ENCODE results near the gene EIF5A2. TPM values are rescaled to one million over a fixed set of nuclear protein-coding genes. Genes with fewer than 3 reads are reported as not detected.
"Not testable (repeated sequence)": the region's sequence is repeated elsewhere in the genome, so short reads cannot be mapped to it uniquely, and the experiment has no call there.

EIF5A2 gene
- total and polyA plus RNA-seq, 2 donors (not counting 1 experiment from before 2014, with no cell fraction given) = 1.7 to 4.1 TPM

- TF ChIP-seq EZH2 (IDR thresholded peaks at IDR 0.05; ENCODE audit: borderline replicate concordance, insufficient read depth, low read depth, low read length, poor library complexity, severe bottlenecking) = no peak
- no peaks in the 10 kb centered on the region for H3K79me2 ChIP-seq (ENCODE audit: control insufficient read depth, insufficient read depth, low read length)
- H3K27me3 ChIP-seq (replicated peaks in 1 of 4; ENCODE audit: control extremely low read depth in 1 of 4, control insufficient read depth in 3 of 4, insufficient read depth in 4 of 4, low read length in 3 of 4) = no peaks in the 10 kb centered on the region
- ATAC-seq (ENCODE audit: low read depth) (no peak), DNase-seq (no peak)
- POLR2A ChIA-PET = no interaction called here
- no peak overlapping the region for H3K4me3 Mint-ChIP-seq
- CTCF ChIA-PET = no interaction called here
- H3K27ac ChIP-seq (ENCODE audit: low read length in 2 of 2) = no peak overlapping the region
- intact Hi-C loops (cut with micrococcal nuclease) = no loop called here
- H3K36me3 ChIP-seq (replicated peaks in 1 of 2; ENCODE audit: control extremely low read depth in 1 of 2, control insufficient read depth in 1 of 2, extremely low read depth in 1 of 2, insufficient read depth in 2 of 2, low read length in 1 of 2) = no peaks in the 10 kb centered on the region
- H3K27ac Mint-ChIP-seq = no peak overlapping the region
- H3K4me2 ChIP-seq (replicated peaks; ENCODE audit: low read depth, low read length, poor library complexity, severe bottlenecking) = no peak overlapping the region
- H3K27me3 Mint-ChIP-seq = peaks cover 14% of the 10 kb centered on the region
- peaks cover 4% of the 10 kb centered on the region for H3K9me3 Mint-ChIP-seq (ENCODE audit: insufficient read depth)
- no peaks in the 10 kb centered on the region for H4K20me1 ChIP-seq (ENCODE audit: control insufficient read depth, insufficient read depth, low read length, poor library complexity, severe bottlenecking)
- no peak overlapping the region for H2AFZ ChIP-seq (ENCODE audit: insufficient read depth, low read depth, low read length, poor library complexity, severe bottlenecking)
- no peak overlapping the region for H3K4me3 ChIP-seq (ENCODE audit: control extremely low read depth in 1 of 5, extremely low read depth in 1 of 5, insufficient read depth in 1 of 5, low read depth in 2 of 5, low read length in 4 of 5)
- no peaks in the 10 kb centered on the region for H3K4me1 ChIP-seq (ENCODE audit: control insufficient read depth in 2 of 2, insufficient read depth in 2 of 2, low read length in 2 of 2)
- H3K9ac ChIP-seq (ENCODE audit: low read length) = no peak overlapping the region
- peaks cover 2 to 17% (median 10%) of the 10 kb centered on the region in 3 donors for H3K9me3 ChIP-seq (ENCODE audit: control extremely low read depth in 1 of 3, control insufficient read depth in 2 of 3, insufficient read depth in 1 of 3, low read length in 2 of 3)
- H3K4me1 Mint-ChIP-seq = no peaks in the 10 kb centered on the region
These were observed 33.6 kb upstream of the EIF5A2 start for GRCh38 chr3:170942011-170942410.

- H3K36me3 ChIP-seq (replicated peaks in 1 of 2; ENCODE audit: control extremely low read depth in 1 of 2, control insufficient read depth in 1 of 2, extremely low read depth in 1 of 2, insufficient read depth in 2 of 2, low read length in 1 of 2) = no peaks in the 10 kb centered on the region
- Mint-ChIP-seq H3K27ac (no peak overlapping the region), H3K9me3 (ENCODE audit: insufficient read depth) (peaks cover 4% of the 10 kb centered on the region), H3K4me1 (no peaks in the 10 kb centered on the region), H3K4me3 (no peak overlapping the region), H3K27me3 (peaks cover 14% of the 10 kb centered on the region)
- no peaks in the 10 kb centered on the region for H3K4me1 ChIP-seq (ENCODE audit: control insufficient read depth in 2 of 2, insufficient read depth in 2 of 2, low read length in 2 of 2)
- ATAC-seq (ENCODE audit: low read depth) (no peak), DNase-seq (no peak)
- H3K27ac ChIP-seq (ENCODE audit: low read length in 2 of 2) = no peak overlapping the region
- H4K20me1 ChIP-seq (ENCODE audit: control insufficient read depth, insufficient read depth, low read length, poor library complexity, severe bottlenecking) = no peaks in the 10 kb centered on the region
- ChIA-PET CTCF (no interaction called here), POLR2A (no interaction called here)
- no peak overlapping the region for H3K4me2 ChIP-seq (replicated peaks; ENCODE audit: low read depth, low read length, poor library complexity, severe bottlenecking)
- WGBS (ENCODE audit: insufficient coverage) = no CpG with 5 or more reads among the region's 1 CpG
- TF ChIP-seq, protein P1, sequence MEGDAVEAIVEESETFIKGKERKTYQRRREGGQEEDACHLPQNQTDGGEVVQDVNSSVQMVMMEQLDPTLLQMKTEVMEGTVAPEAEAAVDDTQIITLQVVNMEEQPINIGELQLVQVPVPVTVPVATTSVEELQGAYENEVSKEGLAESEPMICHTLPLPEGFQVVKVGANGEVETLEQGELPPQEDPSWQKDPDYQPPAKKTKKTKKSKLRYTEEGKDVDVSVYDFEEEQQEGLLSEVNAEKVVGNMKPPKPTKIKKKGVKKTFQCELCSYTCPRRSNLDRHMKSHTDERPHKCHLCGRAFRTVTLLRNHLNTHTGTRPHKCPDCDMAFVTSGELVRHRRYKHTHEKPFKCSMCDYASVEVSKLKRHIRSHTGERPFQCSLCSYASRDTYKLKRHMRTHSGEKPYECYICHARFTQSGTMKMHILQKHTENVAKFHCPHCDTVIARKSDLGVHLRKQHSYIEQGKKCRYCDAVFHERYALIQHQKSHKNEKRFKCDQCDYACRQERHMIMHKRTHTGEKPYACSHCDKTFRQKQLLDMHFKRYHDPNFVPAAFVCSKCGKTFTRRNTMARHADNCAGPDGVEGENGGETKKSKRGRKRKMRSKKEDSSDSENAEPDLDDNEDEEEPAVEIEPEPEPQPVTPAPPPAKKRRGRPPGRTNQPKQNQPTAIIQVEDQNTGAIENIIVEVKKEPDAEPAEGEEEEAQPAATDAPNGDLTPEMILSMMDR (IDR thresholded peaks at IDR 0.05) = no peak
- TF ChIP-seq EZH2 (IDR thresholded peaks at IDR 0.05; ENCODE audit: borderline replicate concordance, insufficient read depth, low read depth, low read length, poor library complexity, severe bottlenecking) = no peak
- intact Hi-C loops (cut with micrococcal nuclease) = no loop called here
- H2AFZ ChIP-seq (ENCODE audit: insufficient read depth, low read depth, low read length, poor library complexity, severe bottlenecking) = no peak overlapping the region
- H3K27me3 ChIP-seq (replicated peaks in 1 of 4; ENCODE audit: control extremely low read depth in 1 of 4, control insufficient read depth in 3 of 4, insufficient read depth in 4 of 4, low read length in 3 of 4) = no peaks in the 10 kb centered on the region
- H3K9ac ChIP-seq (ENCODE audit: low read length) = no peak overlapping the region
- no peak overlapping the region for H3K4me3 ChIP-seq (ENCODE audit: control extremely low read depth in 1 of 5, extremely low read depth in 1 of 5, insufficient read depth in 1 of 5, low read depth in 2 of 5, low read length in 4 of 5)
- H3K79me2 ChIP-seq (ENCODE audit: control insufficient read depth, insufficient read depth, low read length) = no peaks in the 10 kb centered on the region
- H3K9me3 ChIP-seq (ENCODE audit: control extremely low read depth in 1 of 3, control insufficient read depth in 2 of 3, insufficient read depth in 1 of 3, low read length in 2 of 3) = peaks cover 2 to 14% (median 10%) of the 10 kb centered on the region in 3 donors
These were observed 33.1 kb upstream of the EIF5A2 start for GRCh38 chr3:170941551-170941950.

- H3K4me1 Mint-ChIP-seq; H4K20me1 ChIP-seq (ENCODE audit: control insufficient read depth, insufficient read depth, low read length, poor library complexity, severe bottlenecking); ATAC-seq (ENCODE audit: low read depth); H3K9me3 Mint-ChIP-seq (ENCODE audit: insufficient read depth); H3K27me3 ChIP-seq (replicated peaks in 1 of 4; ENCODE audit: control extremely low read depth in 1 of 4, control insufficient read depth in 3 of 4, insufficient read depth in 4 of 4, low read length in 3 of 4); H3K4me1 ChIP-seq (ENCODE audit: control insufficient read depth in 2 of 2, insufficient read depth in 2 of 2, low read length in 2 of 2); H3K9me3 ChIP-seq (ENCODE audit: control extremely low read depth in 1 of 3, control insufficient read depth in 2 of 3, insufficient read depth in 1 of 3, low read length in 2 of 3); H3K36me3 ChIP-seq (replicated peaks in 1 of 2; ENCODE audit: control extremely low read depth in 1 of 2, control insufficient read depth in 1 of 2, extremely low read depth in 1 of 2, insufficient read depth in 2 of 2, low read length in 1 of 2); POLR2A ChIA-PET; H3K4me3 ChIP-seq (ENCODE audit: control extremely low read depth in 1 of 5, extremely low read depth in 1 of 5, insufficient read depth in 1 of 5, low read depth in 2 of 5, low read length in 4 of 5); H3K27ac ChIP-seq (ENCODE audit: low read length in 2 of 2); CTCF ChIA-PET; intact Hi-C loops (cut with micrococcal nuclease); H2AFZ ChIP-seq (ENCODE audit: insufficient read depth, low read depth, low read length, poor library complexity, severe bottlenecking); H3K79me2 ChIP-seq (ENCODE audit: control insufficient read depth, insufficient read depth, low read length); H3K9ac ChIP-seq (ENCODE audit: low read length); H3K27ac Mint-ChIP-seq; DNase-seq; H3K4me2 ChIP-seq (replicated peaks; ENCODE audit: low read depth, low read length, poor library complexity, severe bottlenecking); H3K4me3 Mint-ChIP-seq: not testable (repeated sequence)
- peaks cover 19% of the 10 kb centered on the region for H3K27me3 Mint-ChIP-seq
- WGBS (ENCODE audit: insufficient coverage) = no CpG with 5 or more reads among the region's 4 CpGs
These were observed 24.6 kb upstream of the EIF5A2 start for GRCh38 chr3:170933039-170933438.
